Smooth muscle cell (in vitro differentiated cells): Measurements from ENCODE around the gene ME1. TPM values are rescaled to one million over a fixed set of nuclear protein-coding genes. Genes with fewer than 3 reads are reported as not detected.

ENCODE experiments used
- DNase-seq: peaks from one replicate; lab custom pipeline; 2025; ENCODE audit not compliant: unreplicated experiment; lab: John Stamatoyannopoulos, UW
- H2AFZ ChIP-seq: fragments of 200-600 bp; sonication (generic); 2 replicates; pipeline ENCODE4 v1.6.0; 2016; ENCODE audit warnings: antibody characterized with exemption, low read depth, mild to moderate bottlenecking
- H3F3A ChIP-seq: fragments of 200-600 bp; sonication (generic); 2 replicates; pipeline ENCODE4 v1.6.0; 2017; ENCODE audit warnings: antibody characterized with exemption, low read depth
- H3K27ac ChIP-seq: fragments of 200-600 bp; sonication (generic); 2 replicates; pipeline ENCODE4 v1.5.1; 2016; ENCODE audit warnings: low read depth, mild to moderate bottlenecking
- H3K27me3 ChIP-seq: fragments of 200-600 bp; sonication (generic); 2 replicates; pipeline ENCODE4 v1.6.1; 2016; ENCODE audit warnings: low read depth, mild to moderate bottlenecking
- H3K36me3 ChIP-seq: fragments of 200-600 bp; sonication (generic); 2 replicates; pipeline ENCODE4 v1.5.1; 2016; ENCODE audit warnings: low read depth
- H3K4me1 ChIP-seq: fragments of 200-600 bp; sonication (generic); 2 replicates; pipeline ENCODE4 v1.5.1; 2016; ENCODE audit warnings: low read depth
- H3K4me2 ChIP-seq: fragments of 200-600 bp; sonication (generic); 2 replicates; pipeline ENCODE4 v1.6.0; 2016; ENCODE audit warnings: mild to moderate bottlenecking
- H3K4me3 ChIP-seq: fragments of 200-600 bp; sonication (generic); 2 replicates; pipeline ENCODE4 v1.5.1; 2016; ENCODE audit warnings: mild to moderate bottlenecking
- H3K79me2 ChIP-seq: fragments of 200-600 bp; sonication (generic); 2 replicates; pipeline ENCODE4 v1.6.0; 2016; ENCODE audit warnings: low read depth, mild to moderate bottlenecking
- H3K9ac ChIP-seq: fragments of 200-600 bp; sonication (generic); 2 replicates; pipeline ENCODE4 v1.6.0; 2016; ENCODE audit warnings: low read depth
- H3K9me3 ChIP-seq: fragments of 200-600 bp; sonication (generic); replicated peaks from 2 replicates; pipeline ENCODE4 v1.5.1; 2016; ENCODE audit warnings: low read depth
- H4K20me1 ChIP-seq: fragments of 200-600 bp; sonication (generic); 2 replicates; pipeline ENCODE4 v1.6.0; 2016; ENCODE audit warnings: low read depth
- CTCF ChIP-seq: fragments of 200-600 bp; sonication (generic); IDR thresholded peaks from 2 replicates; pipeline ENCODE4 v1.5.1; 2017; ENCODE audit warnings: borderline replicate concordance, mild to moderate bottlenecking, antibody characterized with exemption; ENCODE audit not compliant: insufficient read depth, poor library complexity, severe bottlenecking
- WGBS: methylation state at CpG from one replicate; pipeline ENCODE4 v1.1.7; 2016; ENCODE audit warnings: low lambda C conversion rate; 5-methylcytosine and 5-hydroxymethylcytosine counted together
- polyA plus RNA-seq: library from polyadenylated mRNA; unstranded; fragments of >200 nt; fragmentation: Nextera tagmentation; extraction: Ambion mirVana; gene quantifications from 2 replicates; pipeline ENCODE4 v1.2.1, GENCODE V29; 2016
- total RNA-seq: library from RNA; depleted of rRNA; stranded (reverse); fragments of >200 nt; gene quantifications from 2 replicates; pipeline ENCODE4 v1.2.3, GENCODE V29; 2014

The ME1 gene
- total and polyA plus RNA-seq, 2 experiments from 2014 or later = 32.0 to 32.4 TPM

GRCh38 chr6:83443516-83443915 is 12.7 kb upstream of the ME1 start:
- WGBS = 77% methylated on average over 4 of the region's 4 CpGs
- Histone ChIP-seq H3F3A (no peaks in the 10 kb centered on the region), H3K4me1 (peaks cover 6% of the 10 kb centered on the region), H4K20me1 (no peaks in the 10 kb centered on the region), H3K9me3 (no peaks in the 10 kb centered on the region), H3K4me3 (no peak overlapping the region), H3K9ac (no peak overlapping the region), H3K4me2 (no peak overlapping the region), H3K36me3 (no peaks in the 10 kb centered on the region), H2AFZ (no peak overlapping the region), H3K79me2 (no peaks in the 10 kb centered on the region), H3K27me3 (no peaks in the 10 kb centered on the region), H3K27ac (peak overlapping the region; percentile 71)
- DNase-seq = no peak
- TF ChIP-seq CTCF = no peak

- Histone ChIP-seq H2AFZ (no peak overlapping the region), H3K4me1 (peaks cover 6% of the 10 kb centered on the region), H3K27ac (peak overlapping the region; percentile 71), H3K9me3 (no peaks in the 10 kb centered on the region), H3K27me3 (no peaks in the 10 kb centered on the region), H3K4me2 (peak overlapping the region; percentile 33), H3K9ac (no peak overlapping the region), H3K36me3 (no peaks in the 10 kb centered on the region), H3K4me3 (no peak overlapping the region), H3F3A (no peaks in the 10 kb centered on the region), H3K79me2 (no peaks in the 10 kb centered on the region), H4K20me1 (no peaks in the 10 kb centered on the region)
- 0% methylated on average over 2 of the region's 2 CpGs for whole genome bisulfite sequencing
- DNase-seq = no peak
- no peak for TF ChIP-seq CTCF
These were observed 11.9 kb upstream of the ME1 start for GRCh38 chr6:83442752-83443151.

GRCh38 chr6:83439201-83439600 is 8.3 kb upstream of the ME1 start:
- H3K36me3 ChIP-seq = no peaks in the 10 kb centered on the region
- no peak overlapping the region for H3K9ac ChIP-seq
- peak overlapping the region; percentile 3 for H2AFZ ChIP-seq
- H3K4me1 ChIP-seq = peaks cover 6% of the 10 kb centered on the region
- no peaks in the 10 kb centered on the region for H3K27me3 ChIP-seq
- no peak for TF ChIP-seq CTCF
- no peaks in the 10 kb centered on the region for H3K9me3 ChIP-seq
- no peak overlapping the region for H3K4me2 ChIP-seq
- DNase-seq = no peak
- WGBS = 73% methylated on average over 2 of the region's 2 CpGs
- no peak overlapping the region for H3K27ac ChIP-seq
- H3F3A ChIP-seq = no peaks in the 10 kb centered on the region
- no peaks in the 10 kb centered on the region for H4K20me1 ChIP-seq
- H3K4me3 ChIP-seq = no peak overlapping the region
- H3K79me2 ChIP-seq = no peaks in the 10 kb centered on the region

GRCh38 chr6:83436674-83437073 is 5.8 kb upstream of the ME1 start:
- Histone ChIP-seq H3K4me1 (no peaks in the 10 kb centered on the region), H3K9me3 (no peaks in the 10 kb centered on the region), H3K4me2 (no peak overlapping the region), H3K9ac (no peak overlapping the region), H3K27ac (no peak overlapping the region), H3K27me3 (no peaks in the 10 kb centered on the region), H3K79me2 (no peaks in the 10 kb centered on the region), H4K20me1 (no peaks in the 10 kb centered on the region), H2AFZ (peak overlapping the region; percentile 50), H3K36me3 (no peaks in the 10 kb centered on the region), H3K4me3 (no peak overlapping the region), H3F3A (peaks cover 12% of the 10 kb centered on the region)
- TF ChIP-seq CTCF = no peak
- no peak for DNase-seq
